GM10266 (cell line): Measurements from ENCODE around the gene PLCB1.

ENCODE experiments used
- DNase-seq: peaks from one replicate; pipeline ENCODE4 v3.0.0; 2012; ENCODE audit errors: extremely low spot score
- TF ChIP-seq, protein P1 (sequence below): IDR thresholded peaks from 2 replicates; pipeline ENCODE4 v1.5.1; 2012; ENCODE audit warnings: mild to moderate bottlenecking, low read depth; ENCODE audit not compliant: control insufficient read depth, insufficient read depth; ENCODE audit errors: missing control alignments

The PLCB1 gene

DNA sequence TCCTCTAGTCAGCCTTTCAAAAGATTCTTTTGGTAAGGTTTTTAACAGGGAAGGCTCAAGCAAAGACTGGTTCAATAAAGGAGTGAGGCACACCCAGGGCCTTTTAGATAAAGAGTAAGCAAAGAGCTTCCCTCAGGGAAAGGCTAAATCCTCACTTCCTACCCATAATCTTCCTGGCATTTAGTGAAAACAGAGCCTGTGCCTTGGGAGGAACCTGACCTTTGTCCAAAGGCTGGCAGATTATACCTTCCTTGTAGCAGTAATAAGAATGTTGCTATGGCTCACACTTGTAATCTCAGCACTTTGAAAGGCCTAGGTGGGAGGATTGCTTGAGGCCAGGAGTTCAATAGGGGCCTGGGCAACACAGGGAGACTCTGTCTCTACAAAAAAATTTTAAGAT lies 656.8 kb downstream of the PLCB1 start:
- DNase-seq, result no peak
- TF ChIP-seq, protein P1, sequence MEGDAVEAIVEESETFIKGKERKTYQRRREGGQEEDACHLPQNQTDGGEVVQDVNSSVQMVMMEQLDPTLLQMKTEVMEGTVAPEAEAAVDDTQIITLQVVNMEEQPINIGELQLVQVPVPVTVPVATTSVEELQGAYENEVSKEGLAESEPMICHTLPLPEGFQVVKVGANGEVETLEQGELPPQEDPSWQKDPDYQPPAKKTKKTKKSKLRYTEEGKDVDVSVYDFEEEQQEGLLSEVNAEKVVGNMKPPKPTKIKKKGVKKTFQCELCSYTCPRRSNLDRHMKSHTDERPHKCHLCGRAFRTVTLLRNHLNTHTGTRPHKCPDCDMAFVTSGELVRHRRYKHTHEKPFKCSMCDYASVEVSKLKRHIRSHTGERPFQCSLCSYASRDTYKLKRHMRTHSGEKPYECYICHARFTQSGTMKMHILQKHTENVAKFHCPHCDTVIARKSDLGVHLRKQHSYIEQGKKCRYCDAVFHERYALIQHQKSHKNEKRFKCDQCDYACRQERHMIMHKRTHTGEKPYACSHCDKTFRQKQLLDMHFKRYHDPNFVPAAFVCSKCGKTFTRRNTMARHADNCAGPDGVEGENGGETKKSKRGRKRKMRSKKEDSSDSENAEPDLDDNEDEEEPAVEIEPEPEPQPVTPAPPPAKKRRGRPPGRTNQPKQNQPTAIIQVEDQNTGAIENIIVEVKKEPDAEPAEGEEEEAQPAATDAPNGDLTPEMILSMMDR, result no peak

DNA sequence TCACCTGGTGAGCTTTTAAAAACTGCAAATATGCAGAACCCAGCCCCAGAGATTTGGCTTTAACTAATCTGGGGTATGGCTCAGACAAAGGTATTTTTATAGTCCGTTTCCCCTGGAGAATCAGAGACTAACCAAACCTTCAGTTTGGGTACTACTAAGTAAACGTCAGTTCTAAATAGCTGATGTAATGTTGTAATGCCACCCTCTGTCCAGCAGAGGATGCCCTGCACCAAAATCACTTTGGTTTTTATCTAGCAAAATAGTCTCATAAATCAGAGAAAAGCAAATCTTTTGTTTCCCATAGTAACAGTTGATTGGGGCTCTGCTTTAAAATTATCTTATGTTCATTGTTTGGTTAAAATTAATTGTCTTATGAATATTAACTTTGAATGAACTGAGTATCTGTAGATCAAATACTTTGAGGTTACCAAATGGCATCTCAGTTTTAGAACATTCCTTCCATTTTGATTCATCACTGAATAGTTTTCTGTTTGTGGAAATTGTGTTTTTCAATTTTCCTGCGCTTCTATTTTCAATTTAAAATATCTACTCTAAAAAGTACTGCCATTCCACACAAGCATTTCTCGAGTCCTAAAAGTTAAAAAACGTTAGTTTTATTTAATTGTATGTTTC lies 658.5 kb downstream of the PLCB1 start:
- peak; percentile 17 for DNase-seq
- TF ChIP-seq, protein P1, result peak; percentile 77

DNA sequence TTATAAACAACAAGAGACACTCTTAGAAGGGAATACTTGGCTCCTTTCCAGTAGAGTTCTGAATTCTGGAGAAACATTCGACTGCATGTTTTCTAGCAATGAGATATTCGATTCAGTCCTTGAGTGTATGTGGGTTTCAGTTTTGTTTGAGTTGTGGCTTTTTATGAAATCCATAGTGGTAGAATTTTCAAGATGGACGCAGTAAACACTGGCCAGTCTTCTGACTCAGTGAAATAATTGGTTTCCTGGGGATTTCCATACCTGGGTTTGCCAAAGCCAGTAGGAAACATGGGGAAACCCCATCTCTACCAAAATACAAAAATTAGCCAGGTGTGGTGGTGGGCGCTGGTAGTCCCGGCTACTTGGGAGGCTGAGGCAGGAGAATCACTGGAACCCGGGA lies 663.3 kb downstream of the PLCB1 start:
- TF ChIP-seq, protein P1, result no peak
- DNase-seq, result no peak

DNA sequence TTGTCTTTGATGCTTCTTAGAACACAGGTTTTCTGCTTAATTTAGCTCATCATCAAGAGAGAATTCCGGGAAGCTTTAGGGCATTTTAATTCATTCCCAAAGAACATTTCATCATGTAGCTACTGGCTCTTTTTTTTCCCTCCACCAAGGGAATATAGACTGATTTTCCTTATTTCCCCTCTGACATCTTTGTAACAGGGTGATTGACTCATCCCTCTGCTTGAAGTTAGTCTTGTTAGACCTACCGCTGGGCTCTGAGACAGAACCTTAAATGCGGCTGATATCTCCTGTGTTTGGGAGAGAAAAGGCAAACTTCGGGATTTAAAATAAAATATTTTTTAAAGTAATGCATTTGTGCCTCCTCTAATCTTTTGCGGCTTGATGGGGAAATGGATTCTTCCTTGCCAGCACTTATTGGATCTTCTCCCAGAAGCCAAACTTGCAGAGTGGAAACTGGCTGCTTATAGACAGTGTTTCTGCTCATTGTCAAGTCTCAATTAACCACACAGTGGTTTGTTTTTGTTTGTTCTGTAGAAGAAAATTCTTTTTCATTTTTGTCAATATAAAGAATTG lies 664.1 kb downstream of the PLCB1 start:
- TF ChIP-seq, protein P1, result no peak
- DNase-seq, result no peak

DNA sequence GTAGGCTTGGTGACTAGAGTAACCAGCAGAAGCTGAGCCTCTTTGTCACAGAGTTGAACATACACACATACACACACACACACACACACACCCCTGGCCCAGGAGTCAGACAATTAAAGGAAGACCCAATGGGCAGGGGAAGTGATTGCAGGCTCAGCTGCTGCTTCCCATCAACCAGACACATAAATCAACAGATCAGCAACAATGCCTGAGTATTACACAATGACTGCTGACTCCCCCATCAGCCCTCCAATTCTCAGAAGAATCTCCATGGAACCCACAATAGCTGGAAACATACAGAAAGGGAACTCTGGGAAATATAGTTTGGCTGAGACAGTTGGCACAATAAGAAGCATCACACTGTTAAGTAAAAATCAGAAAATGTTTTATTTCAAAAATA lies 666.4 kb downstream of the PLCB1 start:
- TF ChIP-seq, protein P1, result no peak
- no peak for DNase-seq

DNA sequence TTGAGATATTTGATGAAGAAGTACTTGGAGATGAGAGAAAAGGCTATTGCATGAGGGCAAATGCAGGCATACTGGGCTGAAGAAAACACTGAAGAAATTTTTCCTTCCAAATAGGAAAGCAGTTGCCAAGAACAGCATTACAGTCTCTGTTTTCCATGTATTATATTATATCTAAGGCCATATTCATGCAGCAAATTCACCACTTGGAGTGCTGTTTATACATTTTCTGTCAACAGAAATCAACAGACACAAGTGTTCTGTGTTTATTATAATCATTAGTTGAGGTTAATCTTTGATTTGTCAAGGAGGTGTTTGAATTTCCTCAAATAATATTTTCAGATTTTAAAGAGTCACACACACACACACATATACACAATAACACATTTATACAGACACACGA lies 668.0 kb downstream of the PLCB1 start:
- DNase-seq, result no peak
- TF ChIP-seq, protein P1, result no peak

DNA sequence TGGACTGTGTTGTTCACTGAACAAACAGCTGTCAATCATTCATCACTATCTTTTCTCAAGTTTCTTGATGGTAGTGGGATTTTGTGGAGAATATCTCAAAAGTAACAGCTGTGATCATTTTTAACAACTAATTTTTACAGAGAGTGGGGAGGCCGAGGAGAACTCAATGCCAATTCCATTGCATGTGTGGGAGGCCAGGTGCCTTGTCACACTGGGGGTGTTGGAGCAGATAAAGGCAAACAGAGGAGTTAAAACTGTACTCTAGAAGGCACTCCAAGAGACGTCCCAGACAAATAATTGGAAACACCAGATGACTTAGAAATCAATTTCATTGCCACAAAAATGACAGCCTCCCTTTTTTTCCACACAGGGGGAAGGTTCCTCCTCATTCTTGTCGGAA lies 669.6 kb downstream of the PLCB1 start:
- no peak for DNase-seq
- TF ChIP-seq, protein P1, result no peak
